GM10248 (cell line): Measurements from ENCODE around the gene ITPRIP.

Source experiments
- CTCF ChIA-PET: fragments of 300-600 bp; sonication (Branson Sonifier 250); formaldehyde crosslinking; extraction: SDS; loops from one replicate; lab custom pipeline; 2021; ENCODE audit warnings: antibody characterized with exemption; lab: Yijun Ruan, JAX
- POLR2A ChIA-PET: fragments of 350-650 bp; sonication (Branson Sonifier 250); formaldehyde crosslinking; extraction: SDS; loops from one replicate; lab custom pipeline; 2020; ENCODE audit warnings: antibody characterized with exemption; lab: Yijun Ruan, JAX
- DNase-seq: peaks from one replicate; pipeline ENCODE4 v3.0.0; 2012; ENCODE audit errors: extremely low spot score
- TF ChIP-seq, protein P1 (sequence below): IDR thresholded peaks from 2 replicates; pipeline ENCODE4 v1.5.1; 2012; ENCODE audit warnings: mild to moderate bottlenecking, low read depth; ENCODE audit errors: extremely low read depth, missing control alignments, control extremely low read depth

The ITPRIP gene

DNA sequence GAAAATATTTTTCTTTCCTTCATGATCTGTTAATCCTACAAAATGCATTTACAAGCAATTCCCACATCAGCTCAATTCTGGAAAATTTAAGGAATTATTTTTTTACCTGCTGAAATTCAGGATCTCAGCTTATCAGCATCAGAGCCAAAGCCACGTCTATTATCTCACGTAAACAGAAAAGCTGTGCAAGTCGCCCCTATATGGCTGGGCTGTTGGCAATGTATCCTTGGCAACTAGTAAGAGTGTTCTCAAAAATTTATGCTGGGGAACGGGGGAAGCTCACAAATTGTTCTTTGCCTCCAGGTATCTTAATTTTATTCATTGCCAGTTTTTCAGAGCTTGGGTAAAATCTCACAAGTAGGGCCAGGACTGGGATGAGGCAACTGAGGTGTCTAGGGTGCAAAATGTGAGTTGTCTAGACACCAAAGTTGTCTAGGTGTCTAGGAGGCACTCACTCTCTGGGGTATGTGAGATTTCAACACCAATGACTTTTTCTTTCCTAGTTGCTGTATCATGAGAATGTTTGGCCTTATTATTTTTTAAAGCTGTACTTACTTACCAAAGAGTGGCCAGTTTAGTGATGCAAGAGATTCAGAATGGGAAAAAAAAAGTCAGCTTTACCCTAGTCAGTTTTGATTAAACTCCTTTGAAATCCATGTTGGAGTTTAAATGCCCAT, 64.2 kb downstream of the ITPRIP start:
- TF ChIP-seq, protein P1, sequence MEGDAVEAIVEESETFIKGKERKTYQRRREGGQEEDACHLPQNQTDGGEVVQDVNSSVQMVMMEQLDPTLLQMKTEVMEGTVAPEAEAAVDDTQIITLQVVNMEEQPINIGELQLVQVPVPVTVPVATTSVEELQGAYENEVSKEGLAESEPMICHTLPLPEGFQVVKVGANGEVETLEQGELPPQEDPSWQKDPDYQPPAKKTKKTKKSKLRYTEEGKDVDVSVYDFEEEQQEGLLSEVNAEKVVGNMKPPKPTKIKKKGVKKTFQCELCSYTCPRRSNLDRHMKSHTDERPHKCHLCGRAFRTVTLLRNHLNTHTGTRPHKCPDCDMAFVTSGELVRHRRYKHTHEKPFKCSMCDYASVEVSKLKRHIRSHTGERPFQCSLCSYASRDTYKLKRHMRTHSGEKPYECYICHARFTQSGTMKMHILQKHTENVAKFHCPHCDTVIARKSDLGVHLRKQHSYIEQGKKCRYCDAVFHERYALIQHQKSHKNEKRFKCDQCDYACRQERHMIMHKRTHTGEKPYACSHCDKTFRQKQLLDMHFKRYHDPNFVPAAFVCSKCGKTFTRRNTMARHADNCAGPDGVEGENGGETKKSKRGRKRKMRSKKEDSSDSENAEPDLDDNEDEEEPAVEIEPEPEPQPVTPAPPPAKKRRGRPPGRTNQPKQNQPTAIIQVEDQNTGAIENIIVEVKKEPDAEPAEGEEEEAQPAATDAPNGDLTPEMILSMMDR, result no peak
- POLR2A ChIA-PET, result no interaction called here
- no peak for DNase-seq
- CTCF ChIA-PET, result interaction anchor here (0.9 to 11.7 kb wide), 21 partner anchors 9 to 386 kb away, joined by 3 to 218 read pairs (median 6); partner anchors contain the start of genes CFAP58, GSTO1, ITPRIP and SFR1

DNA sequence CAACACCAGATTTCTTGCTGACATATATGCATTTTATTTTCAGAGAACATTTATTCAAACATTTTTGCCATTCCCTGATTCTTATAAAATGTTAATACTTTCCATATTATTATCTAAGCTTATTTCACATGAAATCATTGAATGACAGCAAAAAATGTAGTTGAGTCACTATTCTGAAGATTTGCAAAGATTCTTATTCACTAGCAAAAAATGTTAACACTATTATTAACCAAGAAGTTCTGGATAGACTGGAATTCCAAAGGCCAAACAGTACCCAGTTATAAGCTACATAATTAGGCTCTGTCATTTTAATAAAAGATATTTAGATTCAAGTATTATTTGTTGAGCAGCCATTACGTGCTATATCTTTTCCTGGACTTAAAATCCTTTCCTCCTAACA, 65.0 kb downstream of the ITPRIP start:
- TF ChIP-seq, protein P1, result no peak
- no peak for DNase-seq
- POLR2A ChIA-PET, result no interaction called here
- CTCF ChIA-PET, result interaction anchor here (1.0 to 11.7 kb wide), 14 partner anchors 12 to 383 kb away, joined by 3 to 218 read pairs (median 6); partner anchors contain the start of genes CFAP58, GSTO1, ITPRIP and SFR1

DNA sequence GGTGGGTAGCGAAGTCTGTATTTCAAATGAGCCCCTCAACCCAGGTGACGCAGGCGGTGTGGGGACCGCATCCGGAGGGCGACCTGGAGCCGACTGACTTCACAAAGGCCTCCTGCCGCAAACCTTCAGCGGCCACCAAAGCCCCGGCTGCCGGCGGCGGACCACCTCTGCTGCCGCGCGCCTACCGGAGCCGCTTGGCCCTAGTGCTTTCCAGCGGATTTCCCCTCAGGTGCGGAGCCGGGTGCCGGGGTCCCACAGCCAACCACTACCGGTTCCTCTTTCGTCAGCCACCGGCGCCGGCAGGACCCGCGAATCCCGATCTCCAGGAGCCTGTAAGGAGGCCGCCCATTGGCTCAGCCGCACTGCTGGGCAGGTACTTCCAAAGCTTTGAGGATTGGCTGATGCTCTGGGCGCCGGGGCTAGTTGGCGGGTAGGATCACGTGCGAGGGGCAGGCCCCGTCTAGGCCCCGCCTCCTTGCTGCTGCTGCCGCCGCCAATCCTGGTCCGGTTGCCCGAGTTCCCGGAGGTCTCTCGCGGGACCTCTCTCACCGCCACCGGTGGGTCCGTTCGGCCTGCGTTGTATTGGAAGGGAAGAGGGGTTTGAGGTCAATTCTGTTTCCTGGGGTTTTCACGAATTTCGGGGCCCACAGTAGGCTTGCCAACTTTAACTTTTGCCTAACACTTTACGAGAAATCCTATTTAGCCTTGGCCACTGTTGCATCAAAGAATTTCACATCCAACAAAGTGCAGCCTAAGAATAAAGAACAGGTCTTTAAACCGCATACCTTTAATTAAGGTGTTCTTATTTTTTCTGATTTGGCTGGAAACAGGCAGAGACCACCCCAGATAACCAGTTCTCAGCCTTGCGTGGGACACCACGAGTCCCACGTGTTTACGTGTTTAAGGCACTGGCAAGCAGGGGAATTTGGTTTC, 69.3 kb downstream of the ITPRIP start, which contains the start of gene GSTO2:
Gene GSTO2, plus strand, starts transcription at position 472 of the 933 bp plus-strand sequence. CDS start 5,732 bp downstream, outside the sequence.
- TF ChIP-seq, protein P1, result no peak

DNA sequence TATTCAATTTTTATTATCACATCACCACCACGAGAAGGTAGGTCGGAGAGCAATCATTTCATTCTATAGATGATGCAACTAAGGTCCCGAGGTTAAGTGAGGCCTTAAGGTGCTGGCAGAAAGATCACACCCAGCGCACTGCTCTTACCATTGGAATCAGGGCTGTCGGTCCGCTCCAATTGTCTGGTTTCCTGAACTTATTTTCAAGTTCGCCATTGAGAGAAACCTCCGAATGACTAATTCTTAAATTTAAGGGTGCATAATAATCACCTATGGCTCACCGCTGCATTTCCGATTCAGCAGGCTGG, 69.9 kb downstream of the ITPRIP start:
- TF ChIP-seq, protein P1, result no peak
- DNase-seq, result no peak
- ChIA-PET POLR2A (interaction anchor here (1.5 kb wide), 1 partner anchor 12 kb away, joined by 5 read pairs; no protein-coding TSS in a partner anchor), CTCF (interaction anchor here (1.3 to 6.0 kb wide), 4 partner anchors 9 to 24 kb away, joined by 3 to 41 read pairs (median 16); partner anchors contain the start of gene GSTO1)

More for the DNA sequence above, 69.3 kb downstream of the ITPRIP start, which contains the start of gene GSTO2:
- ChIA-PET POLR2A (interaction anchor here (1.5 kb wide), 1 partner anchor 12 kb away, joined by 5 read pairs; no protein-coding TSS in a partner anchor), CTCF (interaction anchor here (1.0 to 6.0 kb wide), 7 partner anchors 8 to 82 kb away, joined by 3 to 41 read pairs (median 3); partner anchors contain the start of gene GSTO1)
- DNase-seq, result peak; percentile 100

DNA sequence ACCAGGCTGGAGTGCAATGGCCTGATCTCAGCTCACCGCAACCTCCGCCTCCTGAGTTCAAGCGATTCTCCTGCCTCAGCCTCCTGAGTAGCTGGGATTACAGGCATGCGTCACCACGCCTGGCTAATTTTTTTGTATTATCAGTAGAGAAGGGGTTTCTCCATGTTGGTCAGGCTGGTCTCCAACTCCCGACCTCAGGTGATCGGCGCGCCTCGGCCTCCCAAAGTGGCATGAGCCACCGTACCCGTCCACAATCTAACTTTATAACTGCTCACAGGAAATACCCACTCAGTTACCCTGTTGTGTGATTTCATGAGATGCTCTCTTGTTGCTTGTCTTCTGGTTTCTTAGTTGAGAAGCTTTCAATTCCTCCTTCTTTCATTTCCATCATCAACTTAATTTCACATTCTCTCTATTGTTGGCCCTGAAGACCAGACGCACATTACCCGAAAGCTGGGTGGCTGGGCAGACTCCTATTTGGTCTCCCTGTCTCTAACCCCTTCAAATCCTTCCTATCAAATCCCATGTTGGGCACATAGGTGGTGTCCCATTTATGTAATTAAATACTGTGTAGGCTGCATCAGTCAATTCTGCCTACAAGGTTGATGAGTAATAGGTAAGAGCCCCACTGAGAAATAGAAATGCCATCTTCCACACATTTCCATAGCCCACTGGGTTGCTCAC, 70.4 kb downstream of the ITPRIP start:
- CTCF ChIA-PET, result interaction anchor here (1.3 to 6.0 kb wide), 3 partner anchors 9 to 24 kb away, joined by 3 to 41 read pairs (median 6); partner anchors contain the start of gene GSTO1
- DNase-seq, result no peak
- POLR2A ChIA-PET, result interaction anchor here (0.6 to 1.5 kb wide), 4 partner anchors 11 to 53 kb away, joined by 3 to 5 read pairs (median 4); no protein-coding TSS in a partner anchor

More for the DNA sequence above, 70.4 kb downstream of the ITPRIP start:
- TF ChIP-seq, protein P1, result no peak
